AG04449 (cell line): ENCODE measurements around the gene SECISBP2L.

Experiments used
- CTCF ChIA-PET: fragments of 350-600 bp; formaldehyde crosslinking; extraction: SDS; loops from one replicate; lab custom pipeline; 2021; ENCODE audit warnings: antibody characterized with exemption; lab: Yijun Ruan, JAX
- POLR2A ChIA-PET: fragments of 400-600, 350-600 bp; formaldehyde crosslinking; extraction: SDS; loops from one replicate; lab custom pipeline; 2020; ENCODE audit warnings: antibody characterized with exemption, inconsistent platforms; lab: Yijun Ruan, JAX
- DNase-seq: peaks from one replicate; pipeline ENCODE4 v3.0.0-alpha.2; 2010; ENCODE audit warnings: low read depth, low spot score
- H3K4me3 ChIP-seq: 2 replicates; pipeline ENCODE4 v1.5.1; 2011; ENCODE audit warnings: low read depth, mild to moderate bottlenecking, control low read depth, low read length
- CTCF ChIP-seq: IDR thresholded peaks from one replicate; pipeline ENCODE4 v1.5.1; 2011; ENCODE audit warnings: mild to moderate bottlenecking, moderate library complexity, low read length, control low read depth, inconsistent platforms; ENCODE audit not compliant: insufficient read depth; ENCODE audit errors: missing control alignments

The SECISBP2L gene

DNA sequence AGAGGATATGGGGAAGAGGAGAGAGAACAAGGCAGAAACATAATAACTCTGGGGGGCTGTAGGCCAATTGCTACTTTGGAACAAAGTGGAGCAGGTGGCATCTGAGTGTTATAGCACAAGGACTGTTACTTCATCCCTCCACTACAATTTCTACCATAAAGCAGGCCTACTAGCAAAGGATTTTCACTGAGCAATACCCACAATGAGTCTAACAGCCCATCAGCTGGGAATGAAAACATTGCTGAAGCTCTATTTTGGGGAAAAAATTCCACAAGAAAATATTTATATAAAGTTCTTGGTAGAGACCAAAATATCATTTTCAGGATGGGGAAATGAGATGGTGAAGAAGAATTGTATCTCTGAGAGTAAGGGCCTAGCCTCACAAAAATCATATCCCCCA lies 78.9 kb downstream of the SECISBP2L start:
- TF ChIP-seq CTCF = no peak
- H3K4me3 ChIP-seq = no peak overlapping the region
- DNase-seq = no peak
- CTCF ChIA-PET = interaction anchor here (1.2 to 11.8 kb wide), 3 partner anchors 12 to 105 kb away, joined by 3 to 166 read pairs (median 5); no protein-coding TSS in a partner anchor
- POLR2A ChIA-PET = interaction anchor here (0.6 to 0.8 kb wide), 2 partner anchors 8 to 21 kb away, joined by 3 read pairs; no protein-coding TSS in a partner anchor

- CTCF ChIA-PET = interaction anchor here (1.0 to 11.8 kb wide), 12 partner anchors 12 to 184 kb away, joined by 3 to 166 read pairs (median 4); partner anchors contain the start of gene EID1
- POLR2A ChIA-PET = interaction anchor here (0.8 kb wide), 1 partner anchor 9 kb away, joined by 3 read pairs; no protein-coding TSS in a partner anchor
Measured at GRCh38 chr15:48966595-48967301, 79.5 kb downstream of the SECISBP2L start.

GRCh38 chr15:48965972-48966371 lies 80.3 kb downstream of the SECISBP2L start:
- peak; percentile 5 for TF ChIP-seq CTCF
- no peak overlapping the region for H3K4me3 ChIP-seq
- no peak for DNase-seq
- POLR2A ChIA-PET = no interaction called here
- CTCF ChIA-PET = interaction anchor here (1.0 to 11.8 kb wide), 11 partner anchors 12 to 608 kb away, joined by 3 to 166 read pairs (median 4); partner anchors contain the start of gene EID1

More at GRCh38 chr15:48966595-48967301, 79.5 kb downstream of the SECISBP2L start:
- DNase-seq = no peak
- H3K4me3 ChIP-seq = no peak overlapping the region
- no peak for TF ChIP-seq CTCF

GRCh38 chr15:48964898-48965297 lies 81.3 kb downstream of the SECISBP2L start:
- no peak for TF ChIP-seq CTCF
- ChIA-PET POLR2A (no interaction called here), CTCF (interaction anchor here (0.9 to 11.8 kb wide), 7 partner anchors 20 to 607 kb away, joined by 3 to 166 read pairs (median 3); no protein-coding TSS in a partner anchor)
- no peak overlapping the region for H3K4me3 ChIP-seq
- no peak for DNase-seq

- peak; percentile 36 for TF ChIP-seq CTCF
- DNase-seq = no peak
- peak within 1 kb of the TSS; percentile 67 for H3K4me3 ChIP-seq
- ChIA-PET POLR2A (interaction anchor here (0.9 to 2.0 kb wide), 4 partner anchors 12 to 86 kb away, joined by 4 to 6 read pairs (median 5); partner anchors contain the start of gene EID1), CTCF (interaction anchor here (0.7 to 11.8 kb wide), 12 partner anchors 20 to 459 kb away, joined by 3 to 166 read pairs (median 4); no protein-coding TSS in a partner anchor)
Measured at GRCh38 chr15:48963524-48964113, 82.6 kb downstream of the SECISBP2L start, which contains the start of gene SHC4. SHC4 (minus strand) TSS chr15:48963919; CDS start chr15:48963015, 904 bp downstream.
